DND-41 (cell line): Measurements from ENCODE around the gene LCK.

Experiments used
- ATAC-seq: fragments of 200-7000 bp; cut with Tn5 transposase; 3 replicates; pipeline ENCODE4 v1.9.1; 2021; ENCODE audit warnings: low read depth; ENCODE audit not compliant: insufficient read depth
- DNase-seq: peaks from one replicate; pipeline ENCODE4 v3.0.0-alpha.2; 2020
- H2AFZ ChIP-seq: 2 replicates; pipeline ENCODE4 v1.6.0; 2012; ENCODE audit warnings: low read depth, low read length
- H3K27ac ChIP-seq: 2 replicates; pipeline ENCODE4 v1.5.1; 2012; ENCODE audit warnings: low read length, inconsistent platforms
- H3K27me3 ChIP-seq: fragments of 200-600 bp; sonication (generic); 2 replicates; pipeline ENCODE4 v1.6.0; 2012; ENCODE audit warnings: low read length, mild to moderate bottlenecking, inconsistent platforms; ENCODE audit not compliant: insufficient read depth, poor library complexity
- H3K36me3 ChIP-seq: 2 replicates; pipeline ENCODE4 v1.5.1; 2012; ENCODE audit warnings: low read length, inconsistent platforms; ENCODE audit not compliant: insufficient read depth
- H3K4me1 ChIP-seq: 2 replicates; pipeline ENCODE4 v1.5.1; 2012; ENCODE audit warnings: mild to moderate bottlenecking, low read length; ENCODE audit not compliant: insufficient read depth
- H3K4me2 ChIP-seq: 2 replicates; pipeline ENCODE4 v1.6.0; 2012; ENCODE audit warnings: mild to moderate bottlenecking, moderate library complexity, low read length, inconsistent platforms; ENCODE audit not compliant: insufficient read depth
- H3K4me3 ChIP-seq, 2 experiments: fragments of 200-600 bp in 1 of 2; shearing (Covaris generic) in 1 of 2; 2 replicates each; pipeline ENCODE4 v1.5.1; 2012 to 2016; ENCODE audit warnings: inconsistent platforms in 2 of 2, low read length in 2 of 2, mild to moderate bottlenecking in 2 of 2, low read depth in 1 of 2, moderate library complexity in 1 of 2
- H3K79me2 ChIP-seq: 2 replicates; pipeline ENCODE4 v1.6.0; 2012; ENCODE audit warnings: low read length, inconsistent platforms; ENCODE audit not compliant: insufficient read depth
- H3K9ac ChIP-seq: 2 replicates; pipeline ENCODE4 v1.6.0; 2012; ENCODE audit warnings: low read depth, mild to moderate bottlenecking, inconsistent platforms, low read length, moderate library complexity
- H3K9me3 ChIP-seq: 2 replicates; pipeline ENCODE4 v1.5.1; 2012; ENCODE audit warnings: low read length, moderate library complexity, mild to moderate bottlenecking, inconsistent platforms; ENCODE audit not compliant: insufficient read depth, severe bottlenecking
- H4K20me1 ChIP-seq: 2 replicates; pipeline ENCODE4 v1.6.0; 2012; ENCODE audit warnings: low read length; ENCODE audit not compliant: insufficient read depth
- EZH2 ChIP-seq: IDR thresholded peaks from 3 replicates; pipeline ENCODE4 v1.6.1; 2012; ENCODE audit warnings: borderline replicate concordance, low read depth, mild to moderate bottlenecking, moderate library complexity, low read length, inconsistent platforms; ENCODE audit not compliant: severe bottlenecking
- TF ChIP-seq, protein P1 (sequence below): IDR thresholded peaks from 2 replicates; pipeline ENCODE4 v1.5.1; 2012; ENCODE audit warnings: borderline replicate concordance, low read length, moderate library complexity, mild to moderate bottlenecking; ENCODE audit not compliant: poor library complexity, severe bottlenecking; ENCODE audit errors: extremely low read depth

Gene LCK

DNA sequence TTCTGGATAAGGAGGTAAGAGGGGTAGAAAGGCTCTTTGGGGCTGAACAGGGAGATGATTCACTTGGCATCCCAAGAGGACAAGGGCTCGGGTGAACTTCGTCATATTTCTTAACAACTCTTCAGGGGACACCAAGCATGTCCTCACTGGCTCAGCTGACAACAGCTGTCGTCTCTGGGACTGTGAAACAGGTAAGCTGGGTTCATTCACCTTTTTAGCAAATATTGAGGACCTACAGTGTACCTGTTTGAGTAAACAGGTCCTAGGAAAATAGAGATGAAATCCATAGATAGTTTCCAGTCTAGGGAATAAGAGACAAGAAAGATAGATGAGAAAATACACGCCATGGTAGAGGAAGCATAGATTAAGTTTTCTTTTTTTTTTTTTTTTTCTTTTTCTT is 26.8 kb upstream of the LCK start:
- peaks cover 8% of the 10 kb centered on the region; the same call in 1 of the 2 replicates for H4K20me1 ChIP-seq
- DNase-seq (no peak), ATAC-seq (no peak)
- peaks cover 55% of the 10 kb centered on the region for H3K36me3 ChIP-seq
- no peaks in the 10 kb centered on the region for H3K9me3 ChIP-seq
- TF ChIP-seq, protein P1, sequence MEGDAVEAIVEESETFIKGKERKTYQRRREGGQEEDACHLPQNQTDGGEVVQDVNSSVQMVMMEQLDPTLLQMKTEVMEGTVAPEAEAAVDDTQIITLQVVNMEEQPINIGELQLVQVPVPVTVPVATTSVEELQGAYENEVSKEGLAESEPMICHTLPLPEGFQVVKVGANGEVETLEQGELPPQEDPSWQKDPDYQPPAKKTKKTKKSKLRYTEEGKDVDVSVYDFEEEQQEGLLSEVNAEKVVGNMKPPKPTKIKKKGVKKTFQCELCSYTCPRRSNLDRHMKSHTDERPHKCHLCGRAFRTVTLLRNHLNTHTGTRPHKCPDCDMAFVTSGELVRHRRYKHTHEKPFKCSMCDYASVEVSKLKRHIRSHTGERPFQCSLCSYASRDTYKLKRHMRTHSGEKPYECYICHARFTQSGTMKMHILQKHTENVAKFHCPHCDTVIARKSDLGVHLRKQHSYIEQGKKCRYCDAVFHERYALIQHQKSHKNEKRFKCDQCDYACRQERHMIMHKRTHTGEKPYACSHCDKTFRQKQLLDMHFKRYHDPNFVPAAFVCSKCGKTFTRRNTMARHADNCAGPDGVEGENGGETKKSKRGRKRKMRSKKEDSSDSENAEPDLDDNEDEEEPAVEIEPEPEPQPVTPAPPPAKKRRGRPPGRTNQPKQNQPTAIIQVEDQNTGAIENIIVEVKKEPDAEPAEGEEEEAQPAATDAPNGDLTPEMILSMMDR = no peak
- H3K9ac ChIP-seq = peak overlapping the region; percentile 77; the same call in 1 of the 2 replicates
- no peaks in the 10 kb centered on the region for H3K27me3 ChIP-seq
- peak overlapping the region in 1 of 2 experiments; percentile 41; a peak in 1 of 4 replicates for H3K4me3 ChIP-seq
- peaks cover 34% of the 10 kb centered on the region for H3K4me1 ChIP-seq
- H2AFZ ChIP-seq = no peak overlapping the region
- no peak overlapping the region for H3K27ac ChIP-seq
- H3K79me2 ChIP-seq = peaks cover 47% of the 10 kb centered on the region
- H3K4me2 ChIP-seq = peak overlapping the region; percentile 70

DNA sequence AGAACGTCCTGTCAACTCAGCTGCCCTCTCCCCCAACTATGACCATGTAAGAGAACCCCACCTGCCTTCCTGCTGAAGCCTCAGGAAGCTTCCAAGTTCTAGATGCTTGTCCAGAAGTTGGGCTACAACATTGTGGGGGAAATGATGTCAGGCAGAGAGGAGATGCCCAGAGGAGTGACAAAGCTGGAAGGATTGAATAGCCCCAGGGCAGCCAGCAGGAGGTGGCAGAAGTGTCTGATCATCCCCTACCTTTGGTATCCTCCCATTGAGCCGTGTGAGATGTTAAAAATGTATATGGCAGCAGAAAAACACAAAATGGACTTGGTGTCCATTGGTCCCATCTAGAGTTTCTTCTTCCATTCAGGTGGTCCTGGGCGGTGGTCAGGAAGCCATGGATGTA is 22.3 kb upstream of the LCK start:
- H3K4me3 ChIP-seq = no peak overlapping the region
- no peak overlapping the region for H3K9ac ChIP-seq
- no peak overlapping the region for H3K27ac ChIP-seq
- no peak for DNase-seq
- H3K27me3 ChIP-seq = no peaks in the 10 kb centered on the region
- H3K9me3 ChIP-seq = no peaks in the 10 kb centered on the region
- H3K4me2 ChIP-seq = no peak overlapping the region
- no peak for ATAC-seq
- peaks cover 15% of the 10 kb centered on the region for H3K79me2 ChIP-seq
- peaks cover 10% of the 10 kb centered on the region for H3K4me1 ChIP-seq
- peaks cover 6% of the 10 kb centered on the region; the same call in 1 of the 2 replicates for H4K20me1 ChIP-seq
- peaks cover 73% of the 10 kb centered on the region for H3K36me3 ChIP-seq
- no peak overlapping the region for H2AFZ ChIP-seq
- TF ChIP-seq EZH2 = no peak
- TF ChIP-seq, protein P1 = no peak

DNA sequence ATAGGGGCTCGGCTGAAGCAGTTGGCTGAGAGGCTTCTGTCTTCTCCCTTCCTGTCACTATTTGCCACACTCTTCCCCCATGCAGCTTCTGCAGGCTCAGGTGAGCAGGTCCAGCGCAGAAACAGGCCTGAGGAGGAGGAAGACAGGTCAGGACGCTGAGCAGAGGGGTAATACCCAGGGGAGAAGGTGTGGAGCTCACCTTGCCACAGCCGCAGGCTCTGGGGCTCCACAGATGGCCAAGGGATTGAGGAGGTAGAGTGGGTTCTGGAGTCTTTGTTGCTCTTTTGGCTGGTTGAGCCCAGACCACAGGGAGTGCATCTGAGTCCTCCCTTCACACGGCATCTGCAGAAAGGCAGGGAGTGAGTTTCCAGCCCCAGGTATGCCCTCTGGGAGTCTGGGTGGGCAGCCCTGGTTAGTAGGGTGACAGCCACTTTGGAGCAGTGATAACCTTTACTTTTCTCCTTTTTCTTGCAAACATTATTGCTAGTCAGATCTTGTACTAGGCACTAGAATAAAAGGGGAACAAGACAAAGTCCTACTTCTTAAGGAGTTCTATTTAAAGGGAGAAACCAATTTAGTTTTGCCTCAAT is 19.1 kb upstream of the LCK start:
- Histone ChIP-seq H3K4me3 (no peak overlapping the region), H3K79me2 (no peaks in the 10 kb centered on the region), H3K9ac (no peak overlapping the region), H3K4me2 (no peak overlapping the region), H3K9me3 (no peaks in the 10 kb centered on the region), H3K4me1 (no peaks in the 10 kb centered on the region), H2AFZ (no peak overlapping the region), H3K27me3 (no peaks in the 10 kb centered on the region), H3K27ac (no peak overlapping the region), H3K36me3 (peaks cover 48% of the 10 kb centered on the region), H4K20me1 (no peaks in the 10 kb centered on the region)
- no peak for DNase-seq
- no peak for TF ChIP-seq EZH2
- TF ChIP-seq, protein P1 = no peak
- ATAC-seq = peak; percentile 31; the same call in 2 of the 3 replicates
